Middle frontal gyrus (tissue), 1 donor: ENCODE data around the gene MYO1F.
A peak's percentile ranks its signal among the peaks of the same experiment; 100 is the strongest.
"Not testable (repeated sequence)": the region's sequence is repeated elsewhere in the genome, so short reads cannot be mapped to it uniquely, and the experiment has no call there.

Source experiments
- DNase-seq: peaks from one replicate; pipeline ENCODE4 v3.0.0-alpha.2; 2015; ENCODE audit warnings: low spot score; ENCODE audit errors: extremely low spot score

MYO1F gene

DNA sequence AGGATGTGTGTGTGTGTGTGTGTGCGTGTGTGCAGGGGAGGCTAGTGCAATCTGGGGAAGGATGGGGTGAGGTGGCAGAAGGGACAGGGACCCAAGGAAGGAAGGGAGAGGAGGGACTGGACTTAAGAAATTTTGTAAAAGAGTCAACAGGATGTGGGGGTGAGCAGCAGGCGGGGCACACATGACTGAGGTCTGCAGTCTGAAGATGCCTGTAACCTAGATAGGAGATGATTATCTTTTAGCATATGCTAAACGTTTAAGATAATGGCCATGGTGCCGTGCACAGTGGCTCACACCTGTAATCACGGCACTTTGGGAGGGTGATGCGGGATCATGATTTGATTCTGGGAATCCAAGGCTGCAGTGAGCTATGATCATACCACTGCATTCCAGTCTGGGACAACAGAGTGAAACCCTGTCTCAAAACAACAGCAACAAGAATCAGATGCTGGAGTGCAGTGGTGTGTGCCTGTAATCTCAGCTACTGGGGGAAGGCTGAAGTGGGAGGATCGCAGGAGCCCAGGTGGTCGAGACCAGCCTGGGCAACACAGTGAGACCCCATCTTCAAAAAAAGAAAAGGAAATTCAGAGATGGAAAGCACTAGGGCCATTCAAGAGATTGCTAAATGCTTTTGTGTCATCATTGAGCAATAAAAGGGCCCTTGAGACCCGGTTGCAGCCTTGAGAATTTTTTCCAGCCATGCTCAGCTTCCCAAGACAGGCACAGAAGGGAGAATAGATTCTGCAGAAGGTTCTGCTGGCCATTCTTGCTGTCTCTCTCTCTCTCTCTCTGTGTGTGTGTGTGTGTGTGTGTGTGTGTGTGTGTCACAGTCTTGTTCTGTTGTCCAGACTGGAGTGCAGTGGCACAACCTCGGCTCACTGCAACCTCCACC, 59.4 kb downstream of the MYO1F start:
- no peak for DNase-seq

- no peak for DNase-seq
These were observed 61.9 kb downstream of the MYO1F start for GRCh38 chr19:8515317-8515716.

GRCh38 chr19:8514505-8515009, 62.7 kb downstream of the MYO1F start:
- not testable (repeated sequence) for DNase-seq

- peak; percentile 84 for DNase-seq
These were observed 63.3 kb downstream of the MYO1F start, which contains the start of gene ZNF414 for GRCh38 chr19:8513687-8514504. Gene ZNF414, minus strand, starts transcription at chr19:8514167. Its CDS starts 121 bp downstream, at chr19:8514046.

- DNase-seq: no peak
These were observed 64.1 kb downstream of the MYO1F start for GRCh38 chr19:8513036-8513686.

- no peak for DNase-seq
These were observed 64.9 kb downstream of the MYO1F start for GRCh38 chr19:8512115-8512967.

DNA sequence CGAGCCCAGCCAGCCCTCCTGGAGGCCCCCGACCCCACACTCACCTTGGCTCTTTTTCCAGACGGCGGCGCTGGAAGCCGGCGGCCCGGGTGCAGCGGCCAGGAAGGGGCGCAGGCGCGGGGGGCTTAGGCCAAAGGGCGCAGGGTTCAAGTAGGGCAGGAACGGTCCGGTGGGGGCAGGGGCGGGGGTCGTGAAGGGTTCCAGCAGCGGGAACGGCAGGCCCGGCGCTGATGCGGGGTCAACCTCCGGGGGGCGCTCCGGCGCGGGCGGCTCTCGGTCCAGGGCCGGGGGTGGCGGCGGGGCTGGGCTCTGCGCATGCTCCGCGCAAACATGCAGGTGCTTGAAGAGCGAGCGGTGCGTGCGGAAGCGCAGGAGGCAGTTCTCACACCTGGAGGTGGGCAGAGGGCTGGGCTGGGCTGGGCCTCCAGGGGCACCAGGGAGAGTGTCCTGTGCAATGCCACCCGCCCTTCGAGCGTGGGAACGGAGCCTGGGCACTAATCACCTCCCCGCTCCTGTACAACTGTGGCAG, 65.6 kb downstream of the MYO1F start:
- no peak for DNase-seq

DNA sequence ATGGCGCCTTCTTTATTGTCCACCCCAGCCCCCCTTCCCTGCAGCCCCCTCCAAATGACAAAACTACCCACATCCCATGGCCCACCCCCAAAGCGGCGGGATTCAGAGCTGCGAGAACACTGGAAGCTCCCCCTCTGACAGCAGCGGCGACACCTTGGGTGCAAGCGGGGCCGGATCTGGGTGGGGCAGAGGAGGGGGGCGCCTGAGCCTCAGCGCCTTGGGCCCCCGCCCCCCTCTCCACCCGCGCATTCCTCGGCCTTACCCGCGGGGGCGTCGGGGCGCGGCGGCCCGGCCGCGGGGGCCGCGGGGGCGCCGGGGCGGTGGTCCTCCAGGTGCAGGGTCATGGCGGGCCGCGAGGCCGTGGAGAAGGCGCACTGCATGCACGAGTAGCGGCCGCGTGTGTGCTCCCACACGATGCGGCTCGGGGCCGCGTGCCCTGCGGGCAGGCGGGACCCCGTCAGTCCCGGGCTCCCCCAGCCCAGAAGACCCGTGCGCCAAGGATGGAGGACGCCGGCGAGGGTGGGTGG, 66.6 kb downstream of the MYO1F start:
- no peak for DNase-seq

- DNase-seq: no peak
These were observed 70.8 kb downstream of the MYO1F start for GRCh38 chr19:8506402-8506957.

DNA sequence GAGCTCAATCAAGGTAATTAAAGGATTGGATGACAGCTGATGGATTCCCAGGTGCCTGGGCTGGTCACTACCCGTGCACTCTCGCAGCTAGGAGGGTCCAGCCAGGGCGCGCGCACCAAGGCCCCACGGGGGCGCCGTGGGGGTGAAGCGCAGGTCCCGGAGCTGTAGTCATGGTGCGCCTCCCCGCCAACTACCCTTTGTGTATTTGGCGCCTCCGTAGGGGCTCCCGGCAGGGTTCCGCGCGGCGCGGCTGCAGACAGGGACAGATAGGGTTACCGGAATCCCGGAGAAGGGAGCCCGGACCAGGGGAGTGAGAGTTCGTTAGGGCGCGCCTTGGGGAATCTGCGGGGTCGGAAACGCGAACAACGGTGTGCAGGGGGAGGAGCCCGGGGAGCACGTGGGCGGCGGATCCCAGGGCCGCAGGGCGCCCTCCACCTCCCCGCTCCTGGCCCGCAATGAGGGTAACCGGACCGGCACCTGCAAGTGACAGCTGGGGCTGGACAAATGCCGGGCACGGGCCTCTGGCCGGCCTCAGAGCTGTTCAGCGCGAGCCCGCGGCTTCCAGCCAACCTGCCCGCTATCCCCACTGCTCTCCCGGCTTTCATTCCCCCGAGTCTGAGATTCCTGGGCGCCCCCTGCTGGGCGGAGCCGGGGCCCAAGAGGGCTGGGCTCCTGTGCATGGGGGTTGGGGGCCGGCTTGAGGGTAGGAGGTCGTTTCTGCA, 71.4 kb downstream of the MYO1F start:
- peak; percentile 76 for DNase-seq

DNA sequence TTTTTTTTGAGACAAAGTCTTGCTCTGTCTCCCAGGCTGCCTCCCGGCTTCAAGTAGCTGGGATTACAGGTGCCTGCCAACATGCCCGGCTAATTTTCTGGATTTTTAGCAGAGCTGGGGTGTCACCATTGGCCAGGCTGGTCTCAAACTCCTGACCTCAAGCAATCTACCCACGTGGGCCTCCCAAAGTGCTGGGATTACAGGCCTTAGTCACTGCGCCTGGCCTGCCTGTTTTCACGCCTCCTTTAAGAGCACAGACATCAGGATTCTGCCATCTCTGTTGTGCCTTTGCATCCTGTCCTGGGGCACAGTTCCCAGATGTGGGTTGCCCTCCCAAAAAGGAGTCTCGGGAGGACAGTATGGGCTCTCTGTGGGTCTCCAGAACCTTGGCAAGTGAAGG, 72.3 kb downstream of the MYO1F start:
- DNase-seq: no peak

- DNase-seq: no peak
These were observed 73.1 kb downstream of the MYO1F start for GRCh38 chr19:8504171-8504570.

- DNase-seq: no peak
These were observed 73.7 kb downstream of the MYO1F start for GRCh38 chr19:8503510-8503909.

DNA sequence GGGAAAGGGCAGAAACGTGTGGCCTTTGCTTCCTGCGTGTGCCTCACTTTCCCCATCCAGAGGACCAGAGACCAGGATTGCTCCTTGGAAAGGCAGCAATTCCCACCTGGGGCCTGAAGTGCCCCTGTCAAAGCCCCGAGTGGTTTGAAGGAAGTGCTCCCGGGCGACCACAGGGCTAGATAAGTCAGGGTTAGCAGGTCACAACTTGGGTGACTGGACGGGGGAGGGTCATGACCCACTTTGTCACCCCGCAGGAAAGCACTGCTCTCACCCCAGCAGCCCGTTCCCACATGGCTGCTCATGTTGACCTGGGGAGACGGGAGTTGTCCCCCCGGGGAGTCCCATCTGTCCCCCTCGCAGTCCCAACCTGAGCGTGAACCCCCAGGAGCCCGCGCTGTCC, 75.3 kb downstream of the MYO1F start:
- no peak for DNase-seq

DNA sequence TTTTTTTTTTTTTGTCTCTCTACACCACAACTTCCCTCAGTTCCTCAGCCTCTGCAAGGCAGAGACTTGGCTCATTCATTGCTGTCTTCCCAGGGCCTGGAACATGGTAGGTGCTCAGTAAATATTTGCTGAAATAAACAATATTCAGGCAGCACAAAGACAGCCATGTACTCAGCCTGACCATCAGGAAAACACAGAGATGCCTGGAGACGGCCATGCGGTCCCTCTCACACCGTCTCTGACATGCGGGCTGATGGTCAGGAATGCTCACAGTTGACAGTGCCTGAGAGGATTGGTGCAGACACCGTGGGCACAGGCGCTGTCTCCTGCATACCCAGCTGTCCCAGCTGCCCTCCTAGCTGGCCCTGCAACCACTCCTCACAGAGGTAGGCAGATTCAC, 75.7 kb downstream of the MYO1F start:
- DNase-seq: no peak

DNA sequence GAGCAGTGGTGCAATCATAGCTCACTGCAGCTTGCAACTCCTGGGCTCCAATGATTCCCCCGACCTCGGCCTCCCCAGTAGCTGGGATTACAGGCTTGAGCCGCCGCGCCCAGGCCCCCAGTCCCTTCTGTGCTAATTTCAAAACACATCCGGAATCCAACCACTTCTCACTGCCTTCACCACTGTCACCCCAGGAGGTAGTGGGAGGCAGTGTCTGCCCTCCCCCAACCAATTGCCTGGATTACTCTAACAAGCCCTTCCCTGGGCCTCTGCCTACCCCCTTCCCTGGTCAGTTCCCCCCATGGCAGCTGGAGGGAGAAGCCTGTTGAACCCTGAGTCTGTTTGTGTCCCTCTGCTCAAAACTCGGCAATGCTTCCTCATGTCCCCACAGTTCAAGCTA, 77.1 kb downstream of the MYO1F start:
- no peak for DNase-seq

DNA sequence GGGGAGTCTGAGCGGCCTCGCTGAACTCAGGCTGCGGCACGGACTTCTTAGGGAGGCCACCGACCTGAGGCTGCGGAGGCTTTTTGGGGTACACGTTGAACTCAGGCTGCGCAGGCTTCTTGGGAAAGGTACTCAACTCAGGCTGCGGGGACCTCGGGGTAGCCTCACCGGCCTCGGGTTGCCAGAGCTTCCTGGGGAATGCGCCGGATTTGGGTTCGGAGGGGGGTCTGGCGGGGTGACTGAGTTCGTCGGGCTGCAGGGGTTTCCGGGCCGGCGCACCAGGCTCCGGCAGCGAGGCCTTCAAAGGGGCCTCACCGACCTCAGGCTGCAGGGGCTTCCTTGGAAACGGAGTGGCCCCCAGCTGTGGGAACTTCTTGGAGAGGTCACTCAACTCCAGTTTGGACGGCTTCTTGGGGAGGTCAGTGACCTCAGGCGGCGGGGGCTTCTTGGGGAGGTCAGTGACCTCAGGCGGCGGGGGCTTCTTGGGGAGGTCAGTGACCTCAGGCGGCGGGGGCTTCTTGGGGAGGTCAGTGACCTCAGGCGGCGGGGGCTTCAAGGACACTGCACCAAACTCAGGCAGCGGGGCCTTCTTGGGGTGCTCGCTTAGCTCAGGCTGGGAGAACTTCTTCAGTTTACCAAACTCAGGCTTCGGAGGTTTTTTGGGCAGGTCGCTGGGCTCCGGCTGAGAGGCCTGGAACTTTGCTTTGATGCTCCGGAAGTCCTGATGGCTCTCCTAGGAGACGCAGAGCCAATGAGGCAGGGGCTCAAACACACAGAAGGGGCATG, 78.0 kb downstream of the MYO1F start:
- DNase-seq: no peak

DNA sequence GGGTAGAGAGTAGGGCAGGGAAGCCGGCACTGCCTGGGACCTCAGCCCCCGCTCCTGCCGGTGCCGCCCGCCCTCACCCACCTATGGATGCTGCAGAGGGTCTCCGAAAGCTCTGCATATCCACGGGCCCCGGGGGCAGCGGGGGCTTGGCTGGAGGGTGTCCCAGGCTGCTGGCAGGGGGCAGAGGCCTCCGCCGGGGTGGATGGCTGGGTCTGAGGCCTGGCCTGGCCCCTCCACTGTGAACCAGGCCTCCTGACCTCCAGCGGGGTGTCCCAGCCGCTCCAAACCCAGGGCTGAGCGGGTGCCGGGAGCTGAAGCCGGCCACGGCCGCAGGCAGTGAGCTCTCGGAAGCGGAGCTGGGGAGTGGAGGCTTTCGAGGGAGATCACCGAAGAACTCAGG, 78.9 kb downstream of the MYO1F start:
- DNase-seq: no peak
